NB4 (cell line): ENCODE results near the gene IL17RD.

ENCODE experiments used
- DNase-seq: peaks from one replicate; pipeline ENCODE4 v3.0.0; 2010; ENCODE audit warnings: low read depth
- H3K4me3 ChIP-seq: one replicate; pipeline ENCODE4 v1.5.1; 2011; ENCODE audit warnings: mild to moderate bottlenecking, low read depth, low read length, moderate library complexity
- MYC ChIP-seq: IDR thresholded peaks from 2 replicates; pipeline ENCODE4 v1.6.1; 2011; ENCODE audit warnings: low read depth, low read length
- POLR2A ChIP-seq: IDR thresholded peaks from 2 replicates; pipeline ENCODE4 v1.6.1; 2011; ENCODE audit warnings: mild to moderate bottlenecking; ENCODE audit not compliant: insufficient read length; ENCODE audit errors: extremely low read depth
- TF ChIP-seq, protein P1 (sequence below): IDR thresholded peaks from 2 replicates; pipeline ENCODE4 v1.6.1; 2011; ENCODE audit warnings: low read depth, low read length
- TF ChIP-seq, protein P2 (sequence below): IDR thresholded peaks from one replicate; pipeline ENCODE4 v1.5.1; 2012; ENCODE audit warnings: low read depth, low read length

Gene IL17RD

GRCh38 chr3:57184526-57184925 lies 19.4 kb upstream of the IL17RD start:
- no peak overlapping the region for H3K4me3 ChIP-seq
- no peak for DNase-seq
- TF ChIP-seq POLR2A (no peak), MYC (no peak)
- TF ChIP-seq, protein P1, sequence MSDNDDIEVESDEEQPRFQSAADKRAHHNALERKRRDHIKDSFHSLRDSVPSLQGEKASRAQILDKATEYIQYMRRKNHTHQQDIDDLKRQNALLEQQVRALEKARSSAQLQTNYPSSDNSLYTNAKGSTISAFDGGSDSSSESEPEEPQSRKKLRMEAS = no peak
- TF ChIP-seq, protein P2, sequence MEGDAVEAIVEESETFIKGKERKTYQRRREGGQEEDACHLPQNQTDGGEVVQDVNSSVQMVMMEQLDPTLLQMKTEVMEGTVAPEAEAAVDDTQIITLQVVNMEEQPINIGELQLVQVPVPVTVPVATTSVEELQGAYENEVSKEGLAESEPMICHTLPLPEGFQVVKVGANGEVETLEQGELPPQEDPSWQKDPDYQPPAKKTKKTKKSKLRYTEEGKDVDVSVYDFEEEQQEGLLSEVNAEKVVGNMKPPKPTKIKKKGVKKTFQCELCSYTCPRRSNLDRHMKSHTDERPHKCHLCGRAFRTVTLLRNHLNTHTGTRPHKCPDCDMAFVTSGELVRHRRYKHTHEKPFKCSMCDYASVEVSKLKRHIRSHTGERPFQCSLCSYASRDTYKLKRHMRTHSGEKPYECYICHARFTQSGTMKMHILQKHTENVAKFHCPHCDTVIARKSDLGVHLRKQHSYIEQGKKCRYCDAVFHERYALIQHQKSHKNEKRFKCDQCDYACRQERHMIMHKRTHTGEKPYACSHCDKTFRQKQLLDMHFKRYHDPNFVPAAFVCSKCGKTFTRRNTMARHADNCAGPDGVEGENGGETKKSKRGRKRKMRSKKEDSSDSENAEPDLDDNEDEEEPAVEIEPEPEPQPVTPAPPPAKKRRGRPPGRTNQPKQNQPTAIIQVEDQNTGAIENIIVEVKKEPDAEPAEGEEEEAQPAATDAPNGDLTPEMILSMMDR = no peak

DNA sequence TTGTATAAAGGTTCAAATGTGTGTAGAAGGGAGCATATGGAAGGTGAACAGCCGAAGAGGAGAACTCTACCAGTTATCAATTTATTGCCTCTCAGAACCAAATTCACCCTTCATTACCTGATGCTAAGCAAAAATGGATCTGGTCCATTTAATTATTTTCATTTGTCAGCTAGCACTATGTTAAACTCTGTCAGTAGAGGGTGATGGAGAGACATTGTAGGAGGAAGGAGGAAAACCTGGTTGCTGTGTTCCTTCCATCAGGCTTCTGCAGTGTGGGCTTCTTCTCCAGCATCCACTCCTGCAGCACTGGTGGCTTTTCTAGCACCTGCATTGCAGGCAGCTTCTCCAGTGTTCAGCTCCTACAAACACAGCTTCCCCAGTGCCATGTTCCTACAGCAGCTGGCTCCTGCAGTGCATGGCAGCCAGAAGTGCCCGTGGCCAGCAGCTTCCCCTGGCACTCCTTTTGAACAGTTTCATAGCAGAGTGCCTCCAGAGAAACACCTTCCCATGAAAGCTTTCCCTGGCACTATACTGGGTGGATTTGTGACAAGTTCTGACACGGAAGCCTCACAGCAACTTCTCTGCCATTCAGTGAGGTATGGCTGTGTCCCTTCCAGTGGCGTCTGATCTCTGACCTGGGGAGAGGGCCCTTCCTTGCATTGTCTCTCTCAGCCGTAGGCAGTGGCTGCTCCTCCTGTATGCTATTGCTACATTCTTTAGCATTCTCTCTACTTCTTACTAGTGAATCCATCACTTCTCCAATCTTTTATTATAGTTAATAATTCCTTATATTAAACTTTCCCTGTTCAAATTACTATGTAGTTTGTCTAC lies 14.6 kb upstream of the IL17RD start:
- peak; percentile 44 for DNase-seq
- TF ChIP-seq, protein P1 = no peak
- TF ChIP-seq MYC = no peak
- TF ChIP-seq, protein P2 = peak; percentile 29
- H3K4me3 ChIP-seq = no peak overlapping the region

DNA sequence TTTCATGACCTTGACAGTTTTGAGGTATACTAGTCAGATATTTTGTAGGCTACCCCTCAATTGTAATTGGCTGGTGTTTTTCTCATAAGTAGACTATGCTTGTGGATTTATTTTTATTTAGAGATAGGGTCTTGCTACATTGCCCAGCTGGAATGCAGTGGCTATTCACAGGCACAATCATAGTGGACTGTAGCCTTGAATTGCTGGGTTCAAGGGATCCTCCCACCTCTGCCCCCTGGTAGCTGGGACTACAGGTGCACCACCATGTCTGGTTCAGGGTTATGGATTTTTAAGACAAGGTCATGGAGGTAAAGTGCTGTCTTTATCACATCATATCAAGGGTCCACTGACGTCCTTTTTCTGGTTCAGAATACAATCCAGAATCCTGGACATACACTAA lies 10.9 kb upstream of the IL17RD start:
- no peak for TF ChIP-seq POLR2A
- TF ChIP-seq, protein P2 = no peak
- TF ChIP-seq, protein P1 = no peak
- TF ChIP-seq MYC = no peak
- H3K4me3 ChIP-seq = no peak overlapping the region
- DNase-seq = no peak

GRCh38 chr3:57173687-57174086 lies 8.5 kb upstream of the IL17RD start:
- no peak for TF ChIP-seq POLR2A
- TF ChIP-seq MYC = no peak
- TF ChIP-seq, protein P2 = no peak
- TF ChIP-seq, protein P1 = no peak
- no peak overlapping the region for H3K4me3 ChIP-seq
- no peak for DNase-seq

DNA sequence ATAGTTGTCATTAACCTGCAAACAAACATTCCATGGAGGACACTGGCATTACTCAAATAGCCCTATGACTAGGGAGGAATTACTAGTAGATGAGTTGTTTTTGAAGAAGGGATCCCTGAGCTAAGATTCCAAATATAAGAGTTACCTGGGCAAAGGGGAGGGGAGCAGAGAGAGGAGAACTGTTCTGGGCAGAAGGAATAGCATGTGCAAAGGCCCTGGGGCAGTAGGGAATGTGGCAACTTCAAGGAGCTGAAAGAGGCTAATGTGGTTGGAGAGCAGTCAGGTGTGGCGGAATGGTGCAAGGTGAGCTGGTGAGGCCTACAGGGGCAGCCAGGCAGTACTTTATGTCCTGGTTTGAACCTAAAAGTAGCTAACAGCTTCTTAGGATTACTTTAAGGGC lies 5.8 kb upstream of the IL17RD start:
- DNase-seq = no peak
- no peak for TF ChIP-seq POLR2A
- TF ChIP-seq, protein P2 = no peak

More for the DNA sequence above, 5.8 kb upstream of the IL17RD start:
- H3K4me3 ChIP-seq = no peak overlapping the region
